IPS DF 4.7 (cell line): ENCODE data around the gene KCNQ1.

Source experiments
- DNase-seq: peaks from one replicate; pipeline ENCODE4 v3.0.0-alpha.2; 2013; ENCODE audit warnings: low spot score; ENCODE audit errors: extremely low read depth

The KCNQ1 gene

GRCh38 chr11:2870969-2871680 lies 426.3 kb downstream of the KCNQ1 start:
- no peak for DNase-seq

GRCh38 chr11:2874963-2875362 lies 430.2 kb downstream of the KCNQ1 start:
- no peak for DNase-seq

GRCh38 chr11:2877474-2877873 lies 432.7 kb downstream of the KCNQ1 start:
- no peak for DNase-seq

GRCh38 chr11:2878782-2879181 lies 434.0 kb downstream of the KCNQ1 start:
- no peak for DNase-seq

GRCh38 chr11:2880646-2881045 lies 435.8 kb downstream of the KCNQ1 start:
- no peak for DNase-seq

- DNase-seq, result no peak
Measured at GRCh38 chr11:2881076-2881980, 436.5 kb downstream of the KCNQ1 start.

GRCh38 chr11:2881981-2882375 lies 437.2 kb downstream of the KCNQ1 start:
- DNase-seq, result no peak

- no peak for DNase-seq
Measured at GRCh38 chr11:2882396-2883110, 437.7 kb downstream of the KCNQ1 start.

- no peak for DNase-seq
Measured at GRCh38 chr11:2883640-2883978, 438.8 kb downstream of the KCNQ1 start.

- DNase-seq, result no peak
Measured at GRCh38 chr11:2883979-2884815, 439.4 kb downstream of the KCNQ1 start.

- no peak for DNase-seq
Measured at GRCh38 chr11:2885017-2885677, 440.3 kb downstream of the KCNQ1 start.

GRCh38 chr11:2885678-2886081 lies 440.9 kb downstream of the KCNQ1 start, which contains the start of gene CDKN1C:
TSS of gene CDKN1C (minus strand) at chr11:2885775. CDS start at chr11:2885456, 319 bp downstream.
- no peak for DNase-seq

- DNase-seq, result no peak
Measured at GRCh38 chr11:2886191-2886894, 441.5 kb downstream of the KCNQ1 start.

- no peak for DNase-seq
Measured at GRCh38 chr11:2886936-2887335, 442.1 kb downstream of the KCNQ1 start.

GRCh38 chr11:2887515-2888195 lies 442.8 kb downstream of the KCNQ1 start:
- no peak for DNase-seq

- no peak for DNase-seq
Measured at GRCh38 chr11:2888266-2888968, 443.6 kb downstream of the KCNQ1 start.

GRCh38 chr11:2889362-2890273 lies 444.8 kb downstream of the KCNQ1 start:
- DNase-seq, result no peak
